ENCODE results near the gene ZNF644.

- TF ChIP-seq CTCF (IDR thresholded peaks at IDR 0.05; ENCODE audit: low read length): no peak
- no peak for TF ChIP-seq EZH2 (optimal IDR thresholded peaks at IDR 0.05; ENCODE audit: low read depth, low read length)
- no peak for TF ChIP-seq EZH2phosphoT487 (IDR thresholded peaks at IDR 0.05; ENCODE audit: low read length)
These were observed 24.9 kb upstream of the ZNF644 start for GRCh38 chr1:91046766-91047165.
